GM12878 (cell line): Measurements from ENCODE around the gene SCAMP4. TPM values are rescaled to one million over a fixed set of nuclear protein-coding genes. Genes with fewer than 3 reads are reported as not detected.

Experiments
- ATAC-seq: fragments of 200-7000 bp; cut with Tn5 transposase; 3 replicates; pipeline ENCODE4 v1.9.1; 2020; ENCODE audit warnings: mild to moderate bottlenecking, moderate library complexity
- BruUV-seq: library from RNA; stranded (reverse); fragments of 400-500 nt; replicated peaks from 2 replicates; lab custom pipeline; 2021; lab: Mats Ljungman, UMichigan
- CTCF ChIA-PET: fragments of 300-600 bp; sonication (Branson Sonifier 250); formaldehyde crosslinking; extraction: SDS; loops from one replicate; lab custom pipeline; 2021; ENCODE audit warnings: inconsistent platforms; lab: Yijun Ruan, JAX
- POLR2A ChIA-PET: fragments of 350-600 bp; formaldehyde crosslinking; extraction: SDS; loops from one replicate; lab custom pipeline; 2021; ENCODE audit warnings: inconsistent platforms; lab: Charles Lee
- RAD21 ChIA-PET: fragments of 300-600 bp; sonication (Branson Sonifier 250); formaldehyde crosslinking; loops from one replicate; lab custom pipeline; 2023; ENCODE audit warnings: antibody characterized with exemption; ENCODE audit not compliant: unreplicated experiment; lab: Charles Lee
- SMC1A ChIA-PET: fragments of 300-600 bp; sonication (Branson Sonifier 250); formaldehyde crosslinking; loops from one replicate; lab custom pipeline; 2023; ENCODE audit not compliant: unreplicated experiment, uncharacterized antibody; lab: Charles Lee
- DNase-seq: peaks from one replicate; pipeline ENCODE4 v3.0.0-alpha.2; 2011; ENCODE audit warnings: low read depth, low spot score
- FAIRE-seq: peaks from 3 replicates; lab custom pipeline; 2011; peaks lifted over from hg19 to GRCh38; lab: Jason Lieb, UNC
- H2AFZ ChIP-seq: 2 replicates; pipeline ENCODE4 v1.6.0; 2011; ENCODE audit warnings: low read depth, low read length, control low read depth; ENCODE audit not compliant: control insufficient read depth
- H3K27ac ChIP-seq: 2 replicates; pipeline ENCODE4 v1.5.1; 2011; ENCODE audit warnings: control low read depth; ENCODE audit not compliant: control insufficient read depth, insufficient read depth
- H3K27me3 ChIP-seq, 2 experiments: replicated peaks in 1 of 2; 2 replicates each; pipeline versions ENCODE4 v1.6.0 to v1.6.1; 2011; ENCODE audit warnings: low read length in 1 of 2; ENCODE audit not compliant: control insufficient read depth in 2 of 2, insufficient read depth in 2 of 2
- H3K36me3 ChIP-seq, 2 experiments: 2 replicates each; pipeline ENCODE4 v1.5.1; 2011; ENCODE audit warnings: low read length in 1 of 2; ENCODE audit not compliant: control insufficient read depth in 2 of 2, insufficient read depth in 2 of 2
- H3K4me1 ChIP-seq: 2 replicates; pipeline ENCODE4 v1.6.1; 2011; ENCODE audit warnings: mild to moderate bottlenecking, low read length, moderate library complexity, mixed read lengths; ENCODE audit not compliant: control insufficient read depth, insufficient read depth
- H3K4me2 ChIP-seq: 2 replicates; pipeline ENCODE4 v1.6.0; 2011; ENCODE audit warnings: control low read depth; ENCODE audit not compliant: control insufficient read depth, insufficient read depth
- H3K4me3 ChIP-seq: fragments of 200-600 bp; sonication (generic); 2 replicates; pipeline ENCODE4 v1.5.1; 2016
- H3K79me2 ChIP-seq: 2 replicates; pipeline ENCODE4 v1.6.0; 2011; ENCODE audit warnings: low read length; ENCODE audit not compliant: control insufficient read depth, insufficient read depth
- H3K9ac ChIP-seq: 2 replicates; pipeline ENCODE4 v1.8.0; 2011; ENCODE audit warnings: low read length, control low read depth, mixed read lengths; ENCODE audit not compliant: control insufficient read depth, insufficient read depth
- H3K9me3 ChIP-seq: replicated peaks from 3 replicates; pipeline ENCODE4 v1.5.1; 2011; ENCODE audit warnings: mild to moderate bottlenecking, low read length; ENCODE audit not compliant: control insufficient read depth, insufficient read depth
- H4K20me1 ChIP-seq: 2 replicates; pipeline ENCODE4 v1.6.0; 2011; ENCODE audit not compliant: control insufficient read depth, insufficient read depth
- ATF7 ChIP-seq: fragments of 450-650 bp; IDR thresholded peaks from 2 replicates; pipeline ENCODE4 v1.6.1; 2016; ENCODE audit warnings: low read depth, mild to moderate bottlenecking
- CREM ChIP-seq: IDR thresholded peaks from 2 replicates; pipeline ENCODE4 v1.6.1; 2014; ENCODE audit warnings: antibody characterized with exemption, low read depth
- EED ChIP-seq: sonication (generic); IDR thresholded peaks from 2 replicates; pipeline ENCODE4 v1.6.1; 2016; ENCODE audit warnings: antibody characterized with exemption, low read depth
- EGR1 ChIP-seq, 2 experiments: IDR thresholded peaks; 1 replicate in 1 of 2; 2 replicates in 1 of 2; pipeline ENCODE4 v1.6.1; 2011 to 2012; ENCODE audit warnings: low read depth in 2 of 2, low read length in 2 of 2, borderline replicate concordance in 1 of 2, mild to moderate bottlenecking in 1 of 2, moderate library complexity in 1 of 2
- ESRRA ChIP-seq: IDR thresholded peaks from 2 replicates; pipeline ENCODE4 v1.6.1; 2012; ENCODE audit warnings: mild to moderate bottlenecking, low read length, improper control_type of control experiment
- FOXK2 ChIP-seq: fragments of 450-650 bp; IDR thresholded peaks from 2 replicates; pipeline ENCODE4 v1.6.1; 2017; ENCODE audit warnings: mild to moderate bottlenecking, moderate library complexity
- HDAC6 ChIP-seq: fragments of 200-600 bp; sonication (generic); IDR thresholded peaks from one replicate; pipeline ENCODE4 v1.8.0; 2017; ENCODE audit warnings: antibody characterized with exemption; ENCODE audit not compliant: unreplicated experiment
- IKZF1 ChIP-seq: fragments of 450-650 bp; conservative IDR thresholded peaks from 2 replicates; pipeline ENCODE4 v1.6.1; 2017; ENCODE audit warnings: antibody characterized with exemption, mild to moderate bottlenecking
- LARP7 ChIP-seq: fragments of 450-650 bp; IDR thresholded peaks from 2 replicates; pipeline ENCODE4 v1.6.1; 2017; ENCODE audit warnings: mild to moderate bottlenecking
- MTA2 ChIP-seq: fragments of 450-650 bp; IDR thresholded peaks from 2 replicates; pipeline ENCODE4 v1.6.1; 2016; ENCODE audit warnings: low read depth, mild to moderate bottlenecking, moderate library complexity
- YY1 ChIP-seq: IDR thresholded peaks from 2 replicates; pipeline ENCODE4 v1.6.1; 2011; ENCODE audit warnings: low read depth, mild to moderate bottlenecking, low read length
- ZNF24 ChIP-seq: fragments of 450-650 bp; IDR thresholded peaks from 2 replicates; pipeline ENCODE4 v1.6.1; 2017; ENCODE audit warnings: antibody characterized with exemption, mild to moderate bottlenecking
- ZSCAN29 ChIP-seq: fragments of 450-650 bp; IDR thresholded peaks from 2 replicates; pipeline ENCODE4 v1.6.1; 2017; ENCODE audit warnings: mild to moderate bottlenecking, moderate library complexity
- WGBS: methylation state at CpG from one replicate; pipeline ENCODE4 v1.1.6; 2016; ENCODE audit warnings: low lambda C conversion rate; ENCODE audit not compliant: insufficient replicate concordance, insufficient coverage; ENCODE audit errors: missing lambda C conversion rate; 5-methylcytosine and 5-hydroxymethylcytosine counted together
- in situ Hi-C: fragments of 300-500 bp; cut with MboI; formaldehyde crosslinking; loops from 9 replicates; pipeline ENCODE4 v1.14.3; 2018; ENCODE audit warnings: mixed read lengths
- intact Hi-C: fragments of 100-400 bp; cut with micrococcal nuclease; formaldehyde crosslinking; loops from one replicate; pipeline ENCODE4 v1.14.2; 2022; ENCODE audit not compliant: unreplicated experiment
- polyA plus RNA-seq, 11 experiments: library from polyadenylated mRNA; depleted of rRNA in 4 of 11; unstranded in 6 of 11; stranded (reverse) in 5 of 11; fragments of >200 nt; fragmentation: Nextera tagmentation in 4 of 11; fragmentation: Illumina TruSeq in 1 of 11; extraction: Ambion mirVana in 4 of 11; extraction: Trizol in 1 of 11; gene quantifications; 1 replicate in 1 of 11; 2 replicates in 10 of 11; pipeline versions ENCODE4 v1.2.1 to v1.2.3, GENCODE V29; 2011 to 2016; ENCODE audit warnings: inconsistent platforms in 2 of 11, missing spikeins in 2 of 11, low read depth in 1 of 11
- total RNA-seq, 4 experiments: library from RNA; depleted of rRNA in 3 of 4; stranded (reverse); fragments of >200 nt in 3 of 4; fragmentation: Illumina TruSeq in 1 of 4; extraction: Trizol in 1 of 4; gene quantifications; 2 replicates each; pipeline versions ENCODE4 v1.2.1 to v1.2.3, GENCODE V29; 2013 to 2021
- TF ChIP-seq, protein P1 (sequence below): fragments of 450-650 bp; IDR thresholded peaks from 2 replicates; pipeline ENCODE4 v1.6.1; 2016; ENCODE audit warnings: mild to moderate bottlenecking, moderate library complexity, borderline replicate concordance
- TF ChIP-seq, protein P2 (sequence below): IDR thresholded peaks from 2 replicates; pipeline ENCODE4 v1.6.1; 2011; ENCODE audit warnings: low read depth, low read length, improper control_type of control experiment, borderline replicate concordance
- TF ChIP-seq, protein P3 (sequence below): IDR thresholded peaks from 2 replicates; pipeline ENCODE4 v1.6.1; 2012; ENCODE audit warnings: low read length, inconsistent platforms

The SCAMP4 gene
- total and polyA plus RNA-seq, 10 of the 15 experiments (the other 5 are each of a cell fraction or from before 2014, with no cell fraction given), result 0.63 to 34.7 (median 12.8) TPM

GRCh38 chr19:1953037-1953436 lies 47.8 kb downstream of the SCAMP4 start (continued):
- no peak for TF ChIP-seq IKZF1
- TF ChIP-seq, protein P1, sequence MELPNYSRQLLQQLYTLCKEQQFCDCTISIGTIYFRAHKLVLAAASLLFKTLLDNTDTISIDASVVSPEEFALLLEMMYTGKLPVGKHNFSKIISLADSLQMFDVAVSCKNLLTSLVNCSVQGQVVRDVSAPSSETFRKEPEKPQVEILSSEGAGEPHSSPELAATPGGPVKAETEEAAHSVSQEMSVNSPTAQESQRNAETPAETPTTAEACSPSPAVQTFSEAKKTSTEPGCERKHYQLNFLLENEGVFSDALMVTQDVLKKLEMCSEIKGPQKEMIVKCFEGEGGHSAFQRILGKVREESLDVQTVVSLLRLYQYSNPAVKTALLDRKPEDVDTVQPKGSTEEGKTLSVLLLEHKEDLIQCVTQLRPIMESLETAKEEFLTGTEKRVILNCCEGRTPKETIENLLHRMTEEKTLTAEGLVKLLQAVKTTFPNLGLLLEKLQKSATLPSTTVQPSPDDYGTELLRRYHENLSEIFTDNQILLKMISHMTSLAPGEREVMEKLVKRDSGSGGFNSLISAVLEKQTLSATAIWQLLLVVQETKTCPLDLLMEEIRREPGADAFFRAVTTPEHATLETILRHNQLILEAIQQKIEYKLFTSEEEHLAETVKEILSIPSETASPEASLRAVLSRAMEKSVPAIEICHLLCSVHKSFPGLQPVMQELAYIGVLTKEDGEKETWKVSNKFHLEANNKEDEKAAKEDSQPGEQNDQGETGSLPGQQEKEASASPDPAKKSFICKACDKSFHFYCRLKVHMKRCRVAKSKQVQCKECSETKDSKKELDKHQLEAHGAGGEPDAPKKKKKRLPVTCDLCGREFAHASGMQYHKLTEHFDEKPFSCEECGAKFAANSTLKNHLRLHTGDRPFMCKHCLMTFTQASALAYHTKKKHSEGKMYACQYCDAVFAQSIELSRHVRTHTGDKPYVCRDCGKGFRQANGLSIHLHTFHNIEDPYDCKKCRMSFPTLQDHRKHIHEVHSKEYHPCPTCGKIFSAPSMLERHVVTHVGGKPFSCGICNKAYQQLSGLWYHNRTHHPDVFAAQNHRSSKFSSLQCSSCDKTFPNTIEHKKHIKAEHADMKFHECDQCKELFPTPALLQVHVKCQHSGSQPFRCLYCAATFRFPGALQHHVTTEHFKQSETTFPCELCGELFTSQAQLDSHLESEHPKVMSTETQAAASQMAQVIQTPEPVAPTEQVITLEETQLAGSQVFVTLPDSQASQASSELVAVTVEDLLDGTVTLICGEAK, result no peak
- no peak for TF ChIP-seq YY1
- TF ChIP-seq LARP7, result no peak
- no peak for TF ChIP-seq ZNF24

GRCh38 chr19:1953441-1954094 lies 48.4 kb downstream of the SCAMP4 start:
- H3K4me1 ChIP-seq, result no peaks in the 10 kb centered on the region
- H3K27ac ChIP-seq, result no peak overlapping the region
- no peak overlapping the region for H3K9ac ChIP-seq
- H2AFZ ChIP-seq, result no peak overlapping the region
- ATAC-seq, result no peak
- ChIA-PET CTCF (no interaction called here), RAD21 (no interaction called here), POLR2A (no interaction called here), SMC1A (no interaction called here)
- H3K9me3 ChIP-seq, result no peaks in the 10 kb centered on the region; the same call in 2 of the 3 replicates
- intact Hi-C loops, result no loop called here
- in situ Hi-C loops, result no loop called here
- H3K27me3 ChIP-seq, result no peaks in the 10 kb centered on the region
- no peak overlapping the region for H3K4me3 ChIP-seq
- H3K36me3 ChIP-seq, result peaks cover 5 to 33% of the 10 kb centered on the region in 2 experiments; a peak in 2 of 4 replicates
- H4K20me1 ChIP-seq, result no peaks in the 10 kb centered on the region; the same call in 1 of the 2 replicates
- peaks cover 40% of the 10 kb centered on the region for H3K79me2 ChIP-seq
- DNase-seq, result no peak
- FAIRE-seq, result no peak
- WGBS, result 87% methylated on average over 31 of the region's 32 CpGs
- H3K4me2 ChIP-seq, result no peak overlapping the region
- no TSS peak for BruUV-seq
- no peak for TF ChIP-seq CREM
- TF ChIP-seq, protein P2, sequence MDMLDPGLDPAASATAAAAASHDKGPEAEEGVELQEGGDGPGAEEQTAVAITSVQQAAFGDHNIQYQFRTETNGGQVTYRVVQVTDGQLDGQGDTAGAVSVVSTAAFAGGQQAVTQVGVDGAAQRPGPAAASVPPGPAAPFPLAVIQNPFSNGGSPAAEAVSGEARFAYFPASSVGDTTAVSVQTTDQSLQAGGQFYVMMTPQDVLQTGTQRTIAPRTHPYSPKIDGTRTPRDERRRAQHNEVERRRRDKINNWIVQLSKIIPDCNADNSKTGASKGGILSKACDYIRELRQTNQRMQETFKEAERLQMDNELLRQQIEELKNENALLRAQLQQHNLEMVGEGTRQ, result no peak
- TF ChIP-seq ZSCAN29, result no peak
- no peak for TF ChIP-seq ATF7
- no peak for TF ChIP-seq FOXK2
- TF ChIP-seq MTA2, result no peak
- no peak for TF ChIP-seq ESRRA
- TF ChIP-seq HDAC6, result no peak
- TF ChIP-seq, protein P3, sequence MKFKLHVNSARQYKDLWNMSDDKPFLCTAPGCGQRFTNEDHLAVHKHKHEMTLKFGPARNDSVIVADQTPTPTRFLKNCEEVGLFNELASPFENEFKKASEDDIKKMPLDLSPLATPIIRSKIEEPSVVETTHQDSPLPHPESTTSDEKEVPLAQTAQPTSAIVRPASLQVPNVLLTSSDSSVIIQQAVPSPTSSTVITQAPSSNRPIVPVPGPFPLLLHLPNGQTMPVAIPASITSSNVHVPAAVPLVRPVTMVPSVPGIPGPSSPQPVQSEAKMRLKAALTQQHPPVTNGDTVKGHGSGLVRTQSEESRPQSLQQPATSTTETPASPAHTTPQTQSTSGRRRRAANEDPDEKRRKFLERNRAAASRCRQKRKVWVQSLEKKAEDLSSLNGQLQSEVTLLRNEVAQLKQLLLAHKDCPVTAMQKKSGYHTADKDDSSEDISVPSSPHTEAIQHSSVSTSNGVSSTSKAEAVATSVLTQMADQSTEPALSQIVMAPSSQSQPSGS, result no peak
- TF ChIP-seq EED, result no peak
- TF ChIP-seq EGR1 (IDR thresholded peaks at IDR 0.05; ENCODE audit: borderline replicate concordance in 1 of 2, low read depth in 2 of 2, low read length in 2 of 2), result no peak
